Measurements from ENCODE around the gene FAM110A. TPM values are rescaled to one million over a fixed set of nuclear protein-coding genes. Genes with fewer than 3 reads are reported as not detected.

The FAM110A gene
- total and polyA plus RNA-seq, 11 donors, result 1.2 to 8.1 (median 2.3) TPM

DNA sequence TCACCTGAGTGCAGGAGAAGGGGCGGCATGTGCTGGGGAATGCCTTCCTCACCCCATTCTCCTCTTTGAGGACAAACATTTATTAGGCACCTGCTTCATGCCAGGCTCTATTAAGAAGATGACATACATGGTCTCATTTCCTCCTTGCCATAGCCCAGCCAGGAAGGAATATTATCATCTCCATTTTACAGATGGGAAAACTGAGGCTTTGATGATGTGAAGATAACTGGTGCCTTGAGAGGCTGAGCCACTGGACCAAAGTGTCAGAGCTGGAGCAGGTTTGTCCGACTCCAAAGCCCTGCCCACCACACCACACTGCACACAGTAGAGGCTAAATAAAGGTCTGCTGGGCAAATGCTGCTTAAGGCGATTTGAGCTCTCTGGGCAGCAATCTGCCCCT is 37.2 kb downstream of the FAM110A start:
- WGBS, 4 donors, result 68 to 91% (median 84%) methylated on average over 3 of the region's 3 CpGs
- intact Hi-C loops (cut with DNase I), result no loop called here
- Histone ChIP-seq H3K4me3 (no peak overlapping the region), H3K27ac (no peak overlapping the region), H3K27me3 (peaks cover 0 to 4% (median 0%) of the 10 kb centered on the region in 9 donors), H3K36me3 (no peaks in the 10 kb centered on the region), H3K9me3 (no peaks in the 10 kb centered on the region), H3K4me1 (no peaks in the 10 kb centered on the region)
- DNase-seq (no peak), ATAC-seq (no peak)
- TF ChIP-seq, protein P1, sequence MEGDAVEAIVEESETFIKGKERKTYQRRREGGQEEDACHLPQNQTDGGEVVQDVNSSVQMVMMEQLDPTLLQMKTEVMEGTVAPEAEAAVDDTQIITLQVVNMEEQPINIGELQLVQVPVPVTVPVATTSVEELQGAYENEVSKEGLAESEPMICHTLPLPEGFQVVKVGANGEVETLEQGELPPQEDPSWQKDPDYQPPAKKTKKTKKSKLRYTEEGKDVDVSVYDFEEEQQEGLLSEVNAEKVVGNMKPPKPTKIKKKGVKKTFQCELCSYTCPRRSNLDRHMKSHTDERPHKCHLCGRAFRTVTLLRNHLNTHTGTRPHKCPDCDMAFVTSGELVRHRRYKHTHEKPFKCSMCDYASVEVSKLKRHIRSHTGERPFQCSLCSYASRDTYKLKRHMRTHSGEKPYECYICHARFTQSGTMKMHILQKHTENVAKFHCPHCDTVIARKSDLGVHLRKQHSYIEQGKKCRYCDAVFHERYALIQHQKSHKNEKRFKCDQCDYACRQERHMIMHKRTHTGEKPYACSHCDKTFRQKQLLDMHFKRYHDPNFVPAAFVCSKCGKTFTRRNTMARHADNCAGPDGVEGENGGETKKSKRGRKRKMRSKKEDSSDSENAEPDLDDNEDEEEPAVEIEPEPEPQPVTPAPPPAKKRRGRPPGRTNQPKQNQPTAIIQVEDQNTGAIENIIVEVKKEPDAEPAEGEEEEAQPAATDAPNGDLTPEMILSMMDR (IDR thresholded peaks at IDR 0.05), result no peak
- TF ChIP-seq POLR2A (IDR thresholded peaks at IDR 0.05), result no peak

DNA sequence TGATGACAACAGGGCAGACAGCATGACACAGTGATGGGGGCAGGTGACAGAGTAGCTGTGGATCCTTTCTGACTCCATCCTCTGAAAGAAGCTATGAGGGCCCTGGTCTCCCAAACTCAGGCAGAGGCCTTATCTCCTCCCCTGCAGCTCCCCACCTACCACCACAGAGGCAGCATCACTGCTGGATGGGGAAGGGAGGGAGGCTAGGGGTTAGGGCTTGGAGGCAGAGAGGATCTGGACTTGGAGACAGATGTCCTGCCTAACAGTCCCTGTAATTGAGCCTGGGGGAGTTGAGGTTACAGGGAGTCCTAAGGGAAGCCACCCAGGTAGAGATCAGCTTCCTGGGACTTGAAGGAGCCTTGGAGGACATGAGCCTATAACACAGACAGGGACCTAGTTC is 37.9 kb downstream of the FAM110A start:
- intact Hi-C loops (cut with DNase I), result no loop called here
- H3K27me3 ChIP-seq, result peaks cover 0 to 4% (median 0%) of the 10 kb centered on the region in 9 donors
- no peaks in the 10 kb centered on the region for H3K36me3 ChIP-seq
- H3K27ac ChIP-seq, result no peak overlapping the region
- TF ChIP-seq, protein P1 (IDR thresholded peaks at IDR 0.05), result no peak
- TF ChIP-seq POLR2A (IDR thresholded peaks at IDR 0.05), result no peak
- no peaks in the 10 kb centered on the region for H3K9me3 ChIP-seq
- H3K4me3 ChIP-seq, result no peak overlapping the region
- ATAC-seq (no peak), DNase-seq (no peak)
- no peaks in the 10 kb centered on the region for H3K4me1 ChIP-seq

DNA sequence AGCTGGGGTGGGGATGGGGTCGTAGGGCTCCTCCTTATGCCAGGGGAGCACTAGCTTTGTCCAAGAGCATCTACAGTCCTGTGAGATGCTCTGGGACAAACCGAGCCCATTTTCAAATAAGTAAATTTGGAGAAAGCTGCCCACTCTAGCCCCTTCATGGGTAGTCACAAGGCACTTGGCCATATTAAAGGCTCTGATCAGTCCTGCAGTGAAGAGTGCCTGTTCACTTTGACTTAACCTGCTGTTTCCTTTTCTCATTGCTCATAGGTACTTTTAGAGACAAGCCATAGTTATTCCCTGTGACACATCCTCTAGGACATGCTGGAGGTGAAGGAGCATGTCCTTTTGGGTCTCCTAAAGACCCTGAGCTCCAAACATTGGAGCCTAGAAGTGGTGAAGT is 38.4 kb downstream of the FAM110A start:
- DNase-seq (no peak), ATAC-seq (no peak)
- TF ChIP-seq, protein P1 (IDR thresholded peaks at IDR 0.05), result no peak
- TF ChIP-seq POLR2A (IDR thresholded peaks at IDR 0.05), result no peak
- no peaks in the 10 kb centered on the region for H3K9me3 ChIP-seq
- intact Hi-C loops (cut with DNase I), result no loop called here
- no peaks in the 10 kb centered on the region for H3K36me3 ChIP-seq
- peaks cover 0 to 4% (median 0%) of the 10 kb centered on the region in 9 donors for H3K27me3 ChIP-seq
- H3K27ac ChIP-seq, result no peak overlapping the region
- no peaks in the 10 kb centered on the region for H3K4me1 ChIP-seq
- H3K4me3 ChIP-seq, result no peak overlapping the region
- 47 to 76% (median 60%) methylated on average over 2 of the region's 2 CpGs for WGBS, 4 donors

DNA sequence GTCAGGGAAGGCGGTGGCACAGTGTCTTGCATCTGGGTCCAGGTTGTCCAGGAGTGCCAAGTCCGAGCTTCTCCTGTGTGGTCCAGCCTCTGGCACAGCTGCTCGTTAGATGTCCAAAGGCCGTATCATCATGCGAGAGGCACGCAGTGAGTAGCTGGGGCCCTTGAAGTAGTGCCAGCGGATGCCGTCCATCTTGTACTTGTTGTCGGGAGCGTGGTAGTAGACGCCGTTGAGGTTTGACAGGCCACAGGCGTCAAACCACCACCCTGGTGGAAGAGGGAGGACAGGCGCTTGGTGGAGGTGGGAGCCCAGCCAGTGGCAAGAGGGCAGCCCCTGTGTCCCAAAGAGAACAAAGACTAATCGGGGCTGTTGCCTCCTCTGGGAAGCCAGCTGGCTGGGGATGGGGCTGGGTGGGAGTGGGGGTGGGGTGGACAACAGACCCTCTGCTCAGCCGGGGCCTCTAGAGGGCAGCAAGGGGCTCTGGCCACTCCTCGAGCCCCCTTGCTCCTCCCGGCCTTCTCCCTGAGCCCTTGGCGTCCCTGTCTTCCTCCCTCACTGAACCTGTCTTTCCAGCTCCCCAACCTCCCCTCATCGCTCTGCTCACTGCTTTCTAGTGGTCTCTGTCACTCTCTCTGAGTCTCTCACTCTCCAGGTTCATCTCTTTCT is 39.5 kb downstream of the FAM110A start:
- H3K36me3 ChIP-seq, result no peaks in the 10 kb centered on the region
- no peak overlapping the region for H3K4me3 ChIP-seq
- no peaks in the 10 kb centered on the region for H3K9me3 ChIP-seq
- WGBS, 4 donors, result 59 to 63% (median 62%) methylated on average over 19 to 20 of the region's 20 CpGs
- no peak for DNase-seq
- H3K4me1 ChIP-seq, result no peaks in the 10 kb centered on the region
- no peak for TF ChIP-seq POLR2A (IDR thresholded peaks at IDR 0.05)
- TF ChIP-seq, protein P1 (IDR thresholded peaks at IDR 0.05), result no peak
- H3K27ac ChIP-seq, result no peak overlapping the region
- no peak for ATAC-seq
- intact Hi-C loops (cut with DNase I), result no loop called here
- H3K27me3 ChIP-seq, result peaks cover 0 to 4% (median 0%) of the 10 kb centered on the region in 9 donors
